Measurements from ENCODE around the gene FNDC3B.

DNA sequence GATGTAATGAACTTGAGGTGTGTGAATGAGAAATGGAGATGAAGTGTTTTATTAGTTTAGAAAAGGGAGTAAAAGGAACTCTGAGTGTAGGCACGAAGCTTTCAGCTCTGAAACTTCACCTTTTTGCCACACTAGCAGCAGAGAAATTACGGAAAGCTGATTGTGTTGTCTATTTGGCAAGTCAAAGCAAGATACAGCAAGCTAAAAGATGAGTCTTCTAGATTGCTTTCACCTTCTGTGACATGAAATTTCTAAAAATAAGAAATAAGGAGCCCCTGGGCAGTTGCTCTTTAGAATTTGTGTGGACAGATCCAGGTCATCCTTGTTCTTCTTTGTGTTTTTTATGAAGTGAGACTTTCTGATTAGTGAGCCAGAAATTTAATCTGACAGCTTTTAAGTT lies 143.4 kb downstream of the FNDC3B start:
- TF ChIP-seq, protein P1, sequence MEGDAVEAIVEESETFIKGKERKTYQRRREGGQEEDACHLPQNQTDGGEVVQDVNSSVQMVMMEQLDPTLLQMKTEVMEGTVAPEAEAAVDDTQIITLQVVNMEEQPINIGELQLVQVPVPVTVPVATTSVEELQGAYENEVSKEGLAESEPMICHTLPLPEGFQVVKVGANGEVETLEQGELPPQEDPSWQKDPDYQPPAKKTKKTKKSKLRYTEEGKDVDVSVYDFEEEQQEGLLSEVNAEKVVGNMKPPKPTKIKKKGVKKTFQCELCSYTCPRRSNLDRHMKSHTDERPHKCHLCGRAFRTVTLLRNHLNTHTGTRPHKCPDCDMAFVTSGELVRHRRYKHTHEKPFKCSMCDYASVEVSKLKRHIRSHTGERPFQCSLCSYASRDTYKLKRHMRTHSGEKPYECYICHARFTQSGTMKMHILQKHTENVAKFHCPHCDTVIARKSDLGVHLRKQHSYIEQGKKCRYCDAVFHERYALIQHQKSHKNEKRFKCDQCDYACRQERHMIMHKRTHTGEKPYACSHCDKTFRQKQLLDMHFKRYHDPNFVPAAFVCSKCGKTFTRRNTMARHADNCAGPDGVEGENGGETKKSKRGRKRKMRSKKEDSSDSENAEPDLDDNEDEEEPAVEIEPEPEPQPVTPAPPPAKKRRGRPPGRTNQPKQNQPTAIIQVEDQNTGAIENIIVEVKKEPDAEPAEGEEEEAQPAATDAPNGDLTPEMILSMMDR (conservative IDR thresholded peaks at IDR 0.05; ENCODE audit: low read depth, low read length) = no peak
- no peak for TF ChIP-seq EZH2 (IDR thresholded peaks at IDR 0.05; ENCODE audit: low read length, unreplicated experiment)
